Endothelial cell (in vitro differentiated cells): ENCODE results near the gene TMEM178B. TPM values are rescaled to one million over a fixed set of nuclear protein-coding genes. Genes with fewer than 3 reads are reported as not detected.

Source experiments
- DNase-seq: peaks from one replicate; pipeline ENCODE4 v3.0.0; 2021; ENCODE audit warnings: low spot score
- H3K27ac Mint-ChIP-seq: one replicate; pipeline ENCODE4 v1.8.0; 2021; ENCODE audit warnings: mixed read lengths, inconsistent platforms; ENCODE audit not compliant: unreplicated experiment
- H3K27me3 Mint-ChIP-seq: one replicate; pipeline ENCODE4 v1.8.0; 2021; ENCODE audit warnings: mild to moderate bottlenecking, moderate library complexity, mixed read lengths, inconsistent platforms; ENCODE audit not compliant: unreplicated experiment
- H3K36me3 Mint-ChIP-seq: one replicate; pipeline ENCODE4 v1.8.0; 2021; ENCODE audit warnings: mild to moderate bottlenecking, low read depth, mixed read lengths, inconsistent platforms; ENCODE audit not compliant: unreplicated experiment
- H3K4me1 Mint-ChIP-seq: one replicate; pipeline ENCODE4 v1.8.0; 2021; ENCODE audit warnings: mild to moderate bottlenecking, mixed read lengths, inconsistent platforms; ENCODE audit not compliant: unreplicated experiment
- H3K4me3 Mint-ChIP-seq: one replicate; pipeline ENCODE4 v1.8.0; 2021; ENCODE audit warnings: mild to moderate bottlenecking, mixed read lengths, inconsistent platforms; ENCODE audit not compliant: unreplicated experiment
- H3K9me3 Mint-ChIP-seq: one replicate; pipeline ENCODE4 v1.8.0; 2021; ENCODE audit warnings: mixed read lengths, inconsistent platforms; ENCODE audit not compliant: unreplicated experiment
- CTCF ChIP-seq: fragments of 200-600 bp; sonication (generic); IDR thresholded peaks from one replicate; pipeline ENCODE4 v1.5.0; 2021; ENCODE audit warnings: antibody characterized with exemption; ENCODE audit not compliant: unreplicated experiment
- total RNA-seq: library from RNA; stranded (reverse); fragmentation: NEBNext Ultra II Directional; extraction: Animal tissue kit (Norgen Biotek cat#: 25700); gene quantifications from one replicate; pipeline ENCODE4 v1.2.1, GENCODE V29; 2021; ENCODE audit not compliant: unreplicated experiment

TMEM178B gene
- total RNA-seq, 1 donor from 2014 or later, result 0.28 TPM

- no peak overlapping the region for H3K4me3 Mint-ChIP-seq
These were observed 316.5 kb downstream of the TMEM178B start for GRCh38 chr7:141390339-141390738.

DNA sequence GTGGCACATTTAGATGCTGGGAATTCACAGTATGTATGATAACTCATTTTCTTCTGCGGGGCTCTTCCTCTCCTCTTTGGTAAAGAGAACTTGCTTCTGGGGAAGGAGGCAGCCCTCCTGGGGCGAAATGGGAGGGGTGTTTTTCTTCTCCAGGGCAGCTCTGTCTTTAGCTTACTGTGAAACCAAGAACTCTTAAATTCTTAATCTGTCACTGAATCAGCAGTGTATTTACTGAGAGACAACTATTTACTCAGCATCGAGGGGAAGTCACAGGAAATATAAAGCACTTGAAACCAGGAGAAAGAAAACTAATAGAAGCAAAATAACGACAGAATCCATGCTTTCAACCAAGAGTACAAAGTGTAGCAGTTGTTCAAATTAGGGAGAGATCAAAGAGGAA, 319.2 kb downstream of the TMEM178B start:
- no peak overlapping the region for H3K27ac Mint-ChIP-seq
- H3K4me3 Mint-ChIP-seq, result no peak overlapping the region
- no peaks in the 10 kb centered on the region for H3K9me3 Mint-ChIP-seq
- no peaks in the 10 kb centered on the region for H3K36me3 Mint-ChIP-seq
- no peak for TF ChIP-seq CTCF
- DNase-seq, result no peak
- no peaks in the 10 kb centered on the region for H3K4me1 Mint-ChIP-seq
- H3K27me3 Mint-ChIP-seq, result peaks cover 2% of the 10 kb centered on the region

More at GRCh38 chr7:141390339-141390738, 316.5 kb downstream of the TMEM178B start:
- Mint-ChIP-seq H3K36me3 (no peaks in the 10 kb centered on the region), H3K4me1 (no peaks in the 10 kb centered on the region), H3K27me3 (peaks cover 3% of the 10 kb centered on the region), H3K27ac (no peak overlapping the region), H3K9me3 (no peaks in the 10 kb centered on the region)
- TF ChIP-seq CTCF, result no peak
- DNase-seq, result no peak

DNA sequence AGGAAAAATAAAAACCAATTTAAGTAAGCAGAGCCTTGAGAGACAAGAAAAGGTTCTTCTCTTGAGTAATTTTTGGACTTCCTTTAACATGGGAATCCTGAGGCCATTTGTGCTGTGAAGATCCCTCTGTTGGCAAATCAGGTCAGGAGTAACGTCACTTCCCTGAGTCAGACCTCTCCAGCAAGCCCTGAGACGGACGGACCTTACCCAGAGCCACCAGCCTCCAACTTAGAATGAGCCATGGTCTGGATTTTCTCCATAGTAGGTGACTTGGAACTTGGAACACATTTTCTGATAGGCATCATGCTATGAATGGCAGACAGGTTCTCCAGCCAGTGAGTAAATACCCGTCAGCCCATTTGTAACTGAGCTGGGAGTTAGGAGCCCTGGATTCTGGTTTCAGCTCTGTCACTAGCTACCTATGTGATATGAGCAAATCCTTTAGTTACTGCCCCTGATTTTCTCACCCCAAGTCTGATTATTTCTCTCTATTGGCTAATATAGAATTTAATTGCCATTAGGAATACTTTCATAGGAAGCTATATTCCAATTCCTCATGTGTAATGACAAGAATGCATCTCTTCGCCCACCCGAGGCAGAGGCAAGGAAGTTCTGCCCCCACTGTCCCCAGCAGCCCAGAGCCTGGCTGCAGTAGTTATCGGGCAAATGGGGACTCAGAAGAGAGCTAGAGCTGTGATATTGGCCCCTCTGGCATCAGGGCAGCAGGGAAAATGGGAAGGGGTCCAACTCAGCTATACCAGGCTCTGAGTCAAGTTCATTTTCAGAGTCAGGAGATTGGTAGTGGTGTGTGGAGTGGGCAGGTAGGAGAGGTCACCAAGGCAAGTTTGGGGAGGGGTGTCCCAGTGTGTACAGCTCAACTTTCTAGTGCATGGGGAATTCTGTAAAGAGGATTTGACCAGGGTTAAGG, 323.6 kb downstream of the TMEM178B start:
- H3K9me3 Mint-ChIP-seq, result no peaks in the 10 kb centered on the region
- TF ChIP-seq CTCF, result no peak
- H3K36me3 Mint-ChIP-seq, result no peaks in the 10 kb centered on the region
- H3K4me1 Mint-ChIP-seq, result no peaks in the 10 kb centered on the region
- H3K4me3 Mint-ChIP-seq, result no peak overlapping the region
- peaks cover 2% of the 10 kb centered on the region for H3K27me3 Mint-ChIP-seq
- no peak overlapping the region for H3K27ac Mint-ChIP-seq
- DNase-seq, result no peak

GRCh38 chr7:141400356-141400755, 326.5 kb downstream of the TMEM178B start:
- DNase-seq, result no peak
- Mint-ChIP-seq H3K4me3 (no peak overlapping the region), H3K27me3 (peaks cover 4% of the 10 kb centered on the region), H3K4me1 (no peaks in the 10 kb centered on the region), H3K27ac (no peak overlapping the region), H3K36me3 (no peaks in the 10 kb centered on the region), H3K9me3 (no peaks in the 10 kb centered on the region)
- no peak for TF ChIP-seq CTCF
